NCI-H2107 treated with DMSO at 0.1 percent for 48 hours (cell line): ENCODE data around the gene TMEM127.
"Not testable (repeated sequence)": the region's sequence is repeated elsewhere in the genome, so short reads cannot be mapped to it uniquely, and the experiment has no call there.

Experiments used
- DNase-seq: peaks from one replicate; lab custom pipeline; 2025; ENCODE audit not compliant: unreplicated experiment; lab: John Stamatoyannopoulos, UW

TMEM127 gene

GRCh38 chr2:96264656-96265348 is 995 bp downstream of the TMEM127 start:
- DNase-seq: no peak

- DNase-seq: no peak
Measured at GRCh38 chr2:96264086-96264485, 1.7 kb downstream of the TMEM127 start.

GRCh38 chr2:96262306-96262705 is 3.5 kb downstream of the TMEM127 start:
- no peak for DNase-seq

GRCh38 chr2:96261328-96262003 is 4.3 kb downstream of the TMEM127 start:
- no peak for DNase-seq

GRCh38 chr2:96260387-96261260 is 5.2 kb downstream of the TMEM127 start:
- DNase-seq: peak; percentile 33

GRCh38 chr2:96259497-96259921 is 6.3 kb downstream of the TMEM127 start:
- DNase-seq: no peak

GRCh38 chr2:96258166-96259022 is 7.4 kb downstream of the TMEM127 start:
- DNase-seq: no peak

- DNase-seq: not testable (repeated sequence)
Measured at GRCh38 chr2:96257744-96258143, 8.1 kb downstream of the TMEM127 start.

- no peak for DNase-seq
Measured at GRCh38 chr2:96256611-96257113, 9.1 kb downstream of the TMEM127 start.

- DNase-seq: no peak
Measured at GRCh38 chr2:96254571-96254970, 11.2 kb downstream of the TMEM127 start.

GRCh38 chr2:96253006-96253405 is 12.8 kb downstream of the TMEM127 start:
- no peak for DNase-seq

GRCh38 chr2:96252526-96252925 is 13.3 kb downstream of the TMEM127 start:
- DNase-seq: no peak

GRCh38 chr2:96251721-96252292 is 14.0 kb downstream of the TMEM127 start:
- no peak for DNase-seq

- DNase-seq: no peak
Measured at GRCh38 chr2:96250188-96250587, 15.6 kb downstream of the TMEM127 start.

- DNase-seq: no peak
Measured at GRCh38 chr2:96249654-96250053, 16.1 kb downstream of the TMEM127 start.

GRCh38 chr2:96248624-96249023 is 17.2 kb downstream of the TMEM127 start:
- DNase-seq: no peak

- DNase-seq: no peak
Measured at GRCh38 chr2:96247896-96248295, 17.9 kb downstream of the TMEM127 start.

GRCh38 chr2:96247009-96247408 is 18.8 kb downstream of the TMEM127 start:
- DNase-seq: no peak

GRCh38 chr2:96245609-96246390 is 20.0 kb downstream of the TMEM127 start:
- DNase-seq: no peak
